Measurements from ENCODE around the gene CRAMP1. TPM values are rescaled to one million over a fixed set of nuclear protein-coding genes. Genes with fewer than 3 reads are reported as not detected.
A peak's percentile ranks its signal among the peaks of the same experiment; 100 is the strongest.

The CRAMP1 gene
- total RNA-seq, 1 donor from 2014 or later: 5.2 TPM

GRCh38 chr16:1575578-1575977 is 36.6 kb upstream of the CRAMP1 start:
- Histone ChIP-seq H3K9ac (ENCODE audit: low read depth in 1 of 3, low read length in 3 of 3) (no peak overlapping the region), H3K36me3 (ENCODE audit: control insufficient read depth in 3 of 3, insufficient read depth in 3 of 3, low read length in 3 of 3) (peaks cover 0 to 6% (median 4%) of the 10 kb centered on the region in 3 donors), H3K27ac (ENCODE audit: low read depth, low read length) (no peak overlapping the region), H3K9me3 (ENCODE audit: control insufficient read depth in 3 of 3, low read length in 3 of 3) (no peaks in the 10 kb centered on the region), H3K4me3 (ENCODE audit: low read length in 3 of 3) (no peak overlapping the region), H3K27me3 (ENCODE audit: control insufficient read depth in 3 of 3, insufficient read depth in 3 of 3, low read length in 3 of 3) (no peaks in the 10 kb centered on the region), H3K4me1 (ENCODE audit: control insufficient read depth in 3 of 3, insufficient read depth in 3 of 3, low read length in 3 of 3) (no peaks in the 10 kb centered on the region)

- Histone ChIP-seq H3K27me3 (ENCODE audit: control insufficient read depth in 3 of 3, insufficient read depth in 3 of 3, low read length in 3 of 3) (no peaks in the 10 kb centered on the region), H3K9ac (ENCODE audit: low read depth in 1 of 3, low read length in 3 of 3) (no peak overlapping the region), H3K27ac (ENCODE audit: low read depth, low read length) (no peak overlapping the region), H3K9me3 (ENCODE audit: control insufficient read depth in 3 of 3, low read length in 3 of 3) (no peaks in the 10 kb centered on the region), H3K4me3 (ENCODE audit: low read length in 3 of 3) (no peak overlapping the region), H3K36me3 (ENCODE audit: control insufficient read depth in 3 of 3, insufficient read depth in 3 of 3, low read length in 3 of 3) (peaks cover 9 to 18% (median 10%) of the 10 kb centered on the region in 3 donors), H3K4me1 (ENCODE audit: control insufficient read depth in 3 of 3, insufficient read depth in 3 of 3, low read length in 3 of 3) (no peaks in the 10 kb centered on the region)
These were observed 32.9 kb upstream of the CRAMP1 start for GRCh38 chr16:1579214-1579613.

- Histone ChIP-seq H3K9ac (ENCODE audit: low read depth in 1 of 3, low read length in 3 of 3) (no peak overlapping the region), H3K27ac (ENCODE audit: low read depth, low read length) (no peak overlapping the region), H3K4me1 (ENCODE audit: control insufficient read depth in 3 of 3, insufficient read depth in 3 of 3, low read length in 3 of 3) (no peaks in the 10 kb centered on the region), H3K36me3 (ENCODE audit: control insufficient read depth in 3 of 3, insufficient read depth in 3 of 3, low read length in 3 of 3) (peaks cover 14 to 24% (median 14%) of the 10 kb centered on the region in 3 donors), H3K4me3 (ENCODE audit: low read length in 3 of 3) (no peak overlapping the region), H3K9me3 (ENCODE audit: control insufficient read depth in 3 of 3, low read length in 3 of 3) (no peaks in the 10 kb centered on the region), H3K27me3 (ENCODE audit: control insufficient read depth in 3 of 3, insufficient read depth in 3 of 3, low read length in 3 of 3) (no peaks in the 10 kb centered on the region)
These were observed 31.9 kb upstream of the CRAMP1 start for GRCh38 chr16:1580256-1580655.

- Histone ChIP-seq H3K4me3 (ENCODE audit: low read length in 3 of 3) (no peak overlapping the region), H3K4me1 (ENCODE audit: control insufficient read depth in 3 of 3, insufficient read depth in 3 of 3, low read length in 3 of 3) (no peaks in the 10 kb centered on the region), H3K36me3 (ENCODE audit: control insufficient read depth in 3 of 3, insufficient read depth in 3 of 3, low read length in 3 of 3) (peaks cover 14 to 24% (median 15%) of the 10 kb centered on the region in 3 donors)
These were observed 31.2 kb upstream of the CRAMP1 start for GRCh38 chr16:1580956-1581355.

GRCh38 chr16:1581804-1582203 is 30.4 kb upstream of the CRAMP1 start:
- Histone ChIP-seq H3K27ac (ENCODE audit: low read depth, low read length) (no peak overlapping the region), H3K4me1 (ENCODE audit: control insufficient read depth in 3 of 3, insufficient read depth in 3 of 3, low read length in 3 of 3) (no peaks in the 10 kb centered on the region), H3K9ac (ENCODE audit: low read depth in 1 of 3, low read length in 3 of 3) (no peak overlapping the region), H3K9me3 (ENCODE audit: control insufficient read depth in 3 of 3, low read length in 3 of 3) (no peaks in the 10 kb centered on the region), H3K4me3 (ENCODE audit: low read length in 3 of 3) (no peak overlapping the region), H3K36me3 (ENCODE audit: control insufficient read depth in 3 of 3, insufficient read depth in 3 of 3, low read length in 3 of 3) (peaks cover 20 to 25% (median 23%) of the 10 kb centered on the region in 3 donors), H3K27me3 (ENCODE audit: control insufficient read depth in 3 of 3, insufficient read depth in 3 of 3, low read length in 3 of 3) (no peaks in the 10 kb centered on the region)

More at GRCh38 chr16:1580956-1581355, 31.2 kb upstream of the CRAMP1 start:
- Histone ChIP-seq H3K27me3 (ENCODE audit: control insufficient read depth in 3 of 3, insufficient read depth in 3 of 3, low read length in 3 of 3) (no peaks in the 10 kb centered on the region), H3K9ac (ENCODE audit: low read depth in 1 of 3, low read length in 3 of 3) (no peak overlapping the region), H3K9me3 (ENCODE audit: control insufficient read depth in 3 of 3, low read length in 3 of 3) (no peaks in the 10 kb centered on the region), H3K27ac (ENCODE audit: low read depth, low read length) (no peak overlapping the region)

GRCh38 chr16:1583180-1583579 is 29.0 kb upstream of the CRAMP1 start:
- Histone ChIP-seq H3K4me3 (ENCODE audit: low read length in 3 of 3) (no peak overlapping the region), H3K27me3 (ENCODE audit: control insufficient read depth in 3 of 3, insufficient read depth in 3 of 3, low read length in 3 of 3) (no peaks in the 10 kb centered on the region), H3K9me3 (ENCODE audit: control insufficient read depth in 3 of 3, low read length in 3 of 3) (no peaks in the 10 kb centered on the region), H3K36me3 (ENCODE audit: control insufficient read depth in 3 of 3, insufficient read depth in 3 of 3, low read length in 3 of 3) (peaks cover 24 to 30% (median 24%) of the 10 kb centered on the region in 3 donors), H3K27ac (ENCODE audit: low read depth, low read length) (no peak overlapping the region), H3K9ac (ENCODE audit: low read depth in 1 of 3, low read length in 3 of 3) (no peak overlapping the region), H3K4me1 (ENCODE audit: control insufficient read depth in 3 of 3, insufficient read depth in 3 of 3, low read length in 3 of 3) (no peaks in the 10 kb centered on the region)

GRCh38 chr16:1584926-1585484 is 27.2 kb upstream of the CRAMP1 start:
- Histone ChIP-seq H3K9me3 (ENCODE audit: control insufficient read depth in 3 of 3, low read length in 3 of 3) (no peaks in the 10 kb centered on the region), H3K4me3 (ENCODE audit: low read length in 3 of 3) (no peak overlapping the region), H3K9ac (ENCODE audit: low read depth in 1 of 3, low read length in 3 of 3) (no peak overlapping the region), H3K36me3 (ENCODE audit: control insufficient read depth in 3 of 3, insufficient read depth in 3 of 3, low read length in 3 of 3) (peaks cover 24 to 34% (median 27%) of the 10 kb centered on the region in 3 donors), H3K27me3 (ENCODE audit: control insufficient read depth in 3 of 3, insufficient read depth in 3 of 3, low read length in 3 of 3) (no peaks in the 10 kb centered on the region), H3K4me1 (ENCODE audit: control insufficient read depth in 3 of 3, insufficient read depth in 3 of 3, low read length in 3 of 3) (no peaks in the 10 kb centered on the region), H3K27ac (ENCODE audit: low read depth, low read length) (no peak overlapping the region)

GRCh38 chr16:1590366-1590765 is 21.8 kb upstream of the CRAMP1 start:
- H3K9ac ChIP-seq (ENCODE audit: low read depth in 1 of 3, low read length in 3 of 3): peak overlapping the region in 1 of 3 donors; percentile 16
- H3K36me3 ChIP-seq (ENCODE audit: control insufficient read depth in 3 of 3, insufficient read depth in 3 of 3, low read length in 3 of 3): peaks cover 9 to 13% (median 10%) of the 10 kb centered on the region in 3 donors
- H3K27ac ChIP-seq (ENCODE audit: low read depth, low read length): no peak overlapping the region
- H3K4me1 ChIP-seq (ENCODE audit: control insufficient read depth in 3 of 3, insufficient read depth in 3 of 3, low read length in 3 of 3): no peaks in the 10 kb centered on the region
- no peak overlapping the region for H3K4me3 ChIP-seq (ENCODE audit: low read length in 3 of 3)
- no peaks in the 10 kb centered on the region for H3K9me3 ChIP-seq (ENCODE audit: control insufficient read depth in 3 of 3, low read length in 3 of 3)
- no peaks in the 10 kb centered on the region for H3K27me3 ChIP-seq (ENCODE audit: control insufficient read depth in 3 of 3, insufficient read depth in 3 of 3, low read length in 3 of 3)

- Histone ChIP-seq H3K27ac (ENCODE audit: low read depth, low read length) (no peak overlapping the region), H3K4me1 (ENCODE audit: control insufficient read depth in 3 of 3, insufficient read depth in 3 of 3, low read length in 3 of 3) (no peaks in the 10 kb centered on the region), H3K36me3 (ENCODE audit: control insufficient read depth in 3 of 3, insufficient read depth in 3 of 3, low read length in 3 of 3) (peaks cover 7 to 11% (median 10%) of the 10 kb centered on the region in 3 donors), H3K9me3 (ENCODE audit: control insufficient read depth in 3 of 3, low read length in 3 of 3) (no peaks in the 10 kb centered on the region), H3K27me3 (ENCODE audit: control insufficient read depth in 3 of 3, insufficient read depth in 3 of 3, low read length in 3 of 3) (no peaks in the 10 kb centered on the region), H3K4me3 (ENCODE audit: low read length in 3 of 3) (no peak overlapping the region), H3K9ac (ENCODE audit: low read depth in 1 of 3, low read length in 3 of 3) (no peak overlapping the region)
These were observed 21.0 kb upstream of the CRAMP1 start for GRCh38 chr16:1590930-1591705.

GRCh38 chr16:1592446-1592845 is 19.7 kb upstream of the CRAMP1 start:
- H3K27me3 ChIP-seq (ENCODE audit: control insufficient read depth in 3 of 3, insufficient read depth in 3 of 3, low read length in 3 of 3): no peaks in the 10 kb centered on the region
- no peak overlapping the region for H3K9ac ChIP-seq (ENCODE audit: low read depth in 1 of 3, low read length in 3 of 3)
- H3K27ac ChIP-seq (ENCODE audit: low read depth, low read length): no peak overlapping the region
- H3K36me3 ChIP-seq (ENCODE audit: control insufficient read depth in 3 of 3, insufficient read depth in 3 of 3, low read length in 3 of 3): peaks cover 0 to 5% (median 3%) of the 10 kb centered on the region in 3 donors
- no peaks in the 10 kb centered on the region for H3K9me3 ChIP-seq (ENCODE audit: control insufficient read depth in 3 of 3, low read length in 3 of 3)
- H3K4me3 ChIP-seq (ENCODE audit: low read length in 3 of 3): no peak overlapping the region
- H3K4me1 ChIP-seq (ENCODE audit: control insufficient read depth in 3 of 3, insufficient read depth in 3 of 3, low read length in 3 of 3): no peaks in the 10 kb centered on the region
